Fibroblast of lung (primary cell): ENCODE measurements around the gene OR2T34. TPM values are rescaled to one million over a fixed set of nuclear protein-coding genes. Genes with fewer than 3 reads are reported as not detected.

Experiments used
- DNase-seq, 2 donors: peaks; one replicate each; pipeline versions ENCODE4 v3.0.0 to v3.0.0-alpha.2; 2010; ENCODE audit warnings: low read depth in 2 of 2
- H2AFZ ChIP-seq: 2 replicates; pipeline ENCODE4 v1.5.1; 2012; ENCODE audit warnings: low read length, control low read depth, inconsistent platforms
- H3K27ac ChIP-seq: 2 replicates; pipeline ENCODE4 v1.5.1; 2011; ENCODE audit warnings: low read length, control low read depth; ENCODE audit not compliant: insufficient read depth
- H3K27me3 ChIP-seq: 2 replicates; pipeline ENCODE4 v1.5.1; 2011; ENCODE audit warnings: mild to moderate bottlenecking, low read length; ENCODE audit not compliant: control insufficient read depth, insufficient read depth
- H3K36me3 ChIP-seq: 2 replicates; pipeline ENCODE4 v1.5.1; 2011; ENCODE audit warnings: low read length; ENCODE audit not compliant: control insufficient read depth, insufficient read depth
- H3K4me1 ChIP-seq: 2 replicates; pipeline ENCODE4 v1.5.1; 2011; ENCODE audit warnings: low read length; ENCODE audit not compliant: control insufficient read depth, insufficient read depth; ENCODE audit errors: extremely low read depth
- H3K4me2 ChIP-seq: 2 replicates; pipeline ENCODE4 v1.5.1; 2011; ENCODE audit warnings: low read length, control low read depth; ENCODE audit not compliant: insufficient read depth; ENCODE audit errors: extremely low read depth
- H3K4me3 ChIP-seq, 4 experiments: fragments of 200-600 bp in 1 of 4; sonication (generic) in 1 of 4; replicated peaks in 1 of 4; 2 replicates each; pipeline ENCODE4 v1.5.1; 2011 to 2016; ENCODE audit warnings: low read length in 4 of 4, low read depth in 3 of 4, mild to moderate bottlenecking in 3 of 4, control low read depth in 2 of 4, inconsistent platforms in 1 of 4, mixed read lengths in 1 of 4; ENCODE audit not compliant: insufficient read depth in 1 of 4; ENCODE audit errors: control extremely low read depth in 1 of 4
- H3K79me2 ChIP-seq: 2 replicates; pipeline ENCODE4 v1.5.1; 2012; ENCODE audit warnings: mild to moderate bottlenecking, low read length, inconsistent platforms; ENCODE audit not compliant: control insufficient read depth, insufficient read depth
- H3K9ac ChIP-seq: 2 replicates; pipeline ENCODE4 v1.5.1; 2011; ENCODE audit warnings: mild to moderate bottlenecking, low read length, control low read depth; ENCODE audit not compliant: insufficient read depth
- H3K9me3 ChIP-seq: 2 replicates; pipeline ENCODE4 v1.5.1; 2012; ENCODE audit warnings: low read depth, low read length; ENCODE audit not compliant: control insufficient read depth, insufficient read depth
- H4K20me1 ChIP-seq: 2 replicates; pipeline ENCODE4 v1.5.1; 2011; ENCODE audit warnings: low read length; ENCODE audit not compliant: control insufficient read depth, insufficient read depth; ENCODE audit errors: extremely low read depth
- CTCF ChIP-seq, 2 donors: IDR thresholded peaks in 1 of 2; conservative IDR thresholded peaks in 1 of 2; 1 replicate in 1 of 2; 2 replicates in 1 of 2; pipeline ENCODE4 v1.5.1; 2011 to 2012; ENCODE audit warnings: low read length in 2 of 2, control low read depth in 1 of 2, inconsistent platforms in 1 of 2, low read depth in 1 of 2, mild to moderate bottlenecking in 1 of 2
- EZH2 ChIP-seq: IDR thresholded peaks from 2 replicates; pipeline ENCODE4 v1.5.1; 2012; ENCODE audit warnings: low read length, control low read depth, mild to moderate bottlenecking; ENCODE audit errors: missing control alignments
- polyA plus RNA-seq, 2 donors: library from polyadenylated mRNA; depleted of rRNA in 1 of 2; stranded (reverse) in 1 of 2; unstranded in 1 of 2; fragments of >200 nt; gene quantifications; 2 replicates each; pipeline ENCODE4 v1.2.1, GENCODE V29; 2011 to 2012; ENCODE audit warnings: missing spikeins in 1 of 2
- total RNA-seq: library from RNA; depleted of rRNA; stranded (reverse); fragments of >200 nt; gene quantifications from 2 replicates; pipeline ENCODE4 v1.2.1, GENCODE V29; 2014

OR2T34 gene
- total and polyA plus RNA-seq, 2 donors (not counting 1 experiment from before 2014, with no cell fraction given) = not detected

- Histone ChIP-seq H2AFZ (no peak overlapping the region), H3K79me2 (no peaks in the 10 kb centered on the region), H3K36me3 (no peaks in the 10 kb centered on the region), H3K4me3 (no peak overlapping the region), H4K20me1 (no peaks in the 10 kb centered on the region), H3K9me3 (no peaks in the 10 kb centered on the region), H3K4me2 (no peak overlapping the region), H3K27ac (no peak overlapping the region), H3K27me3 (no peaks in the 10 kb centered on the region), H3K4me1 (no peaks in the 10 kb centered on the region), H3K9ac (no peak overlapping the region)
- no peak for DNase-seq
- TF ChIP-seq EZH2 = no peak
- no peak for TF ChIP-seq CTCF (conservative IDR thresholded peaks at IDR 0.05 in 1 of 2, IDR thresholded peaks at IDR 0.05 in 1 of 2; ENCODE audit: low read depth in 1 of 2, low read length in 2 of 2)
Observed at GRCh38 chr1:248618119-248618518, 43.6 kb upstream of the OR2T34 start.

- Histone ChIP-seq H3K27ac (no peak overlapping the region), H3K4me3 (no peak overlapping the region), H3K9ac (no peak overlapping the region), H3K36me3 (no peaks in the 10 kb centered on the region), H2AFZ (no peak overlapping the region), H3K79me2 (no peaks in the 10 kb centered on the region), H3K4me1 (no peaks in the 10 kb centered on the region), H3K9me3 (no peaks in the 10 kb centered on the region), H3K27me3 (no peaks in the 10 kb centered on the region), H3K4me2 (no peak overlapping the region), H4K20me1 (no peaks in the 10 kb centered on the region)
- TF ChIP-seq EZH2 = no peak
- TF ChIP-seq CTCF (conservative IDR thresholded peaks at IDR 0.05 in 1 of 2, IDR thresholded peaks at IDR 0.05 in 1 of 2; ENCODE audit: low read depth in 1 of 2, low read length in 2 of 2) = no peak
- DNase-seq = no peak
Observed at GRCh38 chr1:248613742-248614141, 39.2 kb upstream of the OR2T34 start.

- no peak for DNase-seq
- no peak overlapping the region for H3K9ac ChIP-seq
- no peaks in the 10 kb centered on the region for H4K20me1 ChIP-seq
- TF ChIP-seq CTCF (conservative IDR thresholded peaks at IDR 0.05 in 1 of 2, IDR thresholded peaks at IDR 0.05 in 1 of 2; ENCODE audit: low read depth in 1 of 2, low read length in 2 of 2) (no peak), EZH2 (no peak)
- no peaks in the 10 kb centered on the region for H3K4me1 ChIP-seq
- H2AFZ ChIP-seq = no peak overlapping the region
- no peaks in the 10 kb centered on the region for H3K36me3 ChIP-seq
- no peak overlapping the region for H3K4me2 ChIP-seq
- no peak overlapping the region for H3K4me3 ChIP-seq
- no peaks in the 10 kb centered on the region for H3K9me3 ChIP-seq
- H3K27me3 ChIP-seq = no peaks in the 10 kb centered on the region
- H3K27ac ChIP-seq = no peak overlapping the region
- H3K79me2 ChIP-seq = no peaks in the 10 kb centered on the region
Observed at GRCh38 chr1:248611883-248612414, 37.4 kb upstream of the OR2T34 start.
